Aorta (tissue), 5 donors: Measurements from ENCODE around the gene NBL1. TPM values are rescaled to one million over a fixed set of nuclear protein-coding genes. Genes with fewer than 3 reads are reported as not detected.

ENCODE experiments used
- ATAC-seq: fragments of 200-7000 bp; cut with Tn5 transposase; one replicate; pipeline ENCODE4 v1.9.1; 2022; ENCODE audit warnings: moderate library complexity; ENCODE audit not compliant: low FRiP score
- DNase-seq, 2 donors: peaks; one replicate each; pipeline ENCODE4 v3.0.0-alpha.2; 2020
- H3K27ac ChIP-seq, 2 donors: one replicate each; pipeline ENCODE4 v1.5.1; 2013; ENCODE audit warnings: low read length in 2 of 2, mild to moderate bottlenecking in 2 of 2, moderate library complexity in 2 of 2, control low read depth in 1 of 2, inconsistent platforms in 1 of 2, low read depth in 1 of 2
- H3K27me3 ChIP-seq, 2 donors: one replicate each; pipeline ENCODE4 v1.6.1; 2013; ENCODE audit warnings: control low read depth in 1 of 2, low read length in 1 of 2, mild to moderate bottlenecking in 1 of 2, moderate library complexity in 1 of 2; ENCODE audit not compliant: insufficient read depth in 2 of 2, control insufficient read depth in 1 of 2
- H3K36me3 ChIP-seq, 2 donors: one replicate each; pipeline ENCODE4 v1.6.1; 2013; ENCODE audit warnings: control low read depth in 1 of 2, low read length in 1 of 2, mild to moderate bottlenecking in 1 of 2; ENCODE audit not compliant: insufficient read depth in 2 of 2, control insufficient read depth in 1 of 2
- H3K4me1 ChIP-seq, 2 donors: one replicate each; pipeline ENCODE4 v1.6.1; 2013; ENCODE audit warnings: low read length in 2 of 2, control low read depth in 1 of 2, mild to moderate bottlenecking in 1 of 2, moderate library complexity in 1 of 2; ENCODE audit not compliant: insufficient read depth in 2 of 2, control insufficient read depth in 1 of 2
- H3K4me3 ChIP-seq, 2 donors: one replicate each; pipeline ENCODE4 v1.5.1; 2013; ENCODE audit warnings: low read length in 2 of 2, control low read depth in 1 of 2, mild to moderate bottlenecking in 1 of 2
- H3K9me3 ChIP-seq: one replicate; pipeline ENCODE4 v1.6.1; 2013; ENCODE audit warnings: mild to moderate bottlenecking, low read length; ENCODE audit not compliant: control insufficient read depth
- WGBS, 2 donors: extraction: QIAGEN DNeasy Blood & Tissue Kit; methylation state at CpG; one replicate each; pipeline ENCODE4 v1.1.7; 2013; 5-methylcytosine and 5-hydroxymethylcytosine counted together
- intact Hi-C, 2 donors: fragments of 100-400 bp; cut with DNase I; formaldehyde crosslinking; loops; one replicate each; pipeline versions ENCODE4 v1.14.2 to v1.15.0; 2022
- polyA plus RNA-seq, 2 donors: library from polyadenylated mRNA; stranded (reverse); fragments of 200-250 nt; gene quantifications; one replicate each; pipeline ENCODE4 v1.2.3, GENCODE V29; 2013
- total RNA-seq, 2 donors: library from RNA; stranded (reverse); fragmentation: NEBNext Ultra II Directional; extraction: Animal tissue kit (Norgen Biotek cat#: 25700); gene quantifications; one replicate each; pipeline ENCODE4 v1.2.1, GENCODE V29; 2021
- donor health status: healthy with polysubstance abuse.
- donor health status: Bipolar disorder and iron deficiency.
- donor health status: DM: no; HTN: no; CAD: no.
- donor health status: DM: no; HTN: no; CAD: no.
- donor health status: DM: yes; HTN: yes; CAD: no.

Gene NBL1
- total and polyA plus RNA-seq, 4 donors = 133 to 188 (median 150) TPM

- DNase-seq (peak in 1 of 2 donors; percentile 58), ATAC-seq (no peak)
- no peaks in the 10 kb centered on the region for H3K27me3 ChIP-seq
- WGBS, 2 donors = 38 to 49% methylated on average over 9 of the region's 9 CpGs
- H3K9me3 ChIP-seq = no peaks in the 10 kb centered on the region
- no peaks in the 10 kb centered on the region for H3K36me3 ChIP-seq
- H3K27ac ChIP-seq = peak overlapping the region in 1 of 2 donors; percentile 41
- no peak overlapping the region for H3K4me3 ChIP-seq
- no peaks in the 10 kb centered on the region for H3K4me1 ChIP-seq
- intact Hi-C loops = loop anchor here (5.0 kb wide), 2 partner anchors 49 to 159 kb away; partner anchors contain the start of gene CAPZB (in 1 of the 2)
These were observed 2.5 kb downstream of the NBL1 start for GRCh38 chr1:19646377-19647319.

GRCh38 chr1:19647643-19648042 lies 3.5 kb downstream of the NBL1 start:
- no peak for ATAC-seq
- DNase-seq = peak in 1 of 2 donors; percentile 74
- 25 to 42% methylated on average over 16 of the region's 16 CpGs for WGBS, 2 donors

GRCh38 chr1:19648239-19648638 lies 4.1 kb downstream of the NBL1 start:
- H3K4me1 ChIP-seq = no peaks in the 10 kb centered on the region
- ATAC-seq (no peak), DNase-seq (no peak)
- no peaks in the 10 kb centered on the region for H3K9me3 ChIP-seq
- H3K27me3 ChIP-seq = no peaks in the 10 kb centered on the region
- H3K4me3 ChIP-seq = no peak overlapping the region
- intact Hi-C loops = loop anchor here (5.0 kb wide), 2 partner anchors 51 to 161 kb away; partner anchors contain the start of gene CAPZB (in 1 of the 2)
- H3K36me3 ChIP-seq = no peaks in the 10 kb centered on the region
- WGBS, 2 donors = 49 to 51% methylated on average over 14 of the region's 14 CpGs
- peak overlapping the region in 1 of 2 donors; percentile 33 for H3K27ac ChIP-seq

More at GRCh38 chr1:19647643-19648042, 3.5 kb downstream of the NBL1 start:
- H3K9me3 ChIP-seq = no peaks in the 10 kb centered on the region
- no peak overlapping the region for H3K4me3 ChIP-seq
- H3K27ac ChIP-seq = peak overlapping the region in 1 of 2 donors; percentile 0
- no peaks in the 10 kb centered on the region for H3K4me1 ChIP-seq
- no peaks in the 10 kb centered on the region for H3K27me3 ChIP-seq
- no peaks in the 10 kb centered on the region for H3K36me3 ChIP-seq
- intact Hi-C loops = loop anchor here (5.0 kb wide), 2 partner anchors 50 to 160 kb away; partner anchors contain the start of gene CAPZB (in 1 of the 2)

GRCh38 chr1:19648689-19649088 lies 4.6 kb downstream of the NBL1 start:
- H3K27ac ChIP-seq = no peak overlapping the region
- H3K9me3 ChIP-seq = no peaks in the 10 kb centered on the region
- H3K4me1 ChIP-seq = no peaks in the 10 kb centered on the region
- H3K27me3 ChIP-seq = no peaks in the 10 kb centered on the region
- 30 to 41% methylated on average over 11 of the region's 11 CpGs for WGBS, 2 donors
- no peak for DNase-seq
- no peak for ATAC-seq
- intact Hi-C loops = loop anchor here (5.0 kb wide), 2 partner anchors 51 to 161 kb away; partner anchors contain the start of gene CAPZB (in 1 of the 2)
- H3K4me3 ChIP-seq = no peak overlapping the region
- no peaks in the 10 kb centered on the region for H3K36me3 ChIP-seq

- H3K9me3 ChIP-seq = no peaks in the 10 kb centered on the region
- WGBS, 2 donors = 9 to 10% methylated on average over 12 of the region's 12 CpGs
- peak overlapping the region in 1 of 2 donors; percentile 66 for H3K27ac ChIP-seq
- H3K4me3 ChIP-seq = no peak overlapping the region
- no peaks in the 10 kb centered on the region for H3K36me3 ChIP-seq
- H3K27me3 ChIP-seq = no peaks in the 10 kb centered on the region
- ATAC-seq = peak; percentile 24
- DNase-seq = no peak
- intact Hi-C loops = loop anchor here (2.0 to 10.0 kb wide), 5 partner anchors 258 to 396 kb away; partner anchors contain the start of genes EMC1 (in 1 of the 2) and MRTO4 (in 1 of the 2)
- H3K4me1 ChIP-seq = no peaks in the 10 kb centered on the region
These were observed 6.5 kb downstream of the NBL1 start for GRCh38 chr1:19650416-19651140.

- Histone ChIP-seq H3K4me3 (no peak overlapping the region), H3K27me3 (no peaks in the 10 kb centered on the region), H3K36me3 (no peaks in the 10 kb centered on the region), H3K27ac (peak overlapping the region in 1 of 2 donors; percentile 66), H3K9me3 (no peaks in the 10 kb centered on the region), H3K4me1 (no peaks in the 10 kb centered on the region)
- peak; percentile 82 for ATAC-seq
- peak; percentile 75 to 87 for DNase-seq
- intact Hi-C loops = loop anchor here (2.0 to 10.0 kb wide), 5 partner anchors 259 to 396 kb away; partner anchors contain the start of genes EMC1 (in 1 of the 2) and MRTO4 (in 1 of the 2)
- WGBS, 2 donors = 9 to 13% methylated on average over 11 of the region's 11 CpGs
These were observed 7.1 kb downstream of the NBL1 start for GRCh38 chr1:19651141-19651737.

GRCh38 chr1:19654386-19654785 lies 10.3 kb downstream of the NBL1 start:
- 69 to 72% methylated on average over 5 of the region's 5 CpGs for WGBS, 2 donors
- no peaks in the 10 kb centered on the region for H3K36me3 ChIP-seq
- H3K27ac ChIP-seq = no peak overlapping the region
- intact Hi-C loops = loop anchor here (5.0 to 10.0 kb wide), 4 partner anchors 262 to 400 kb away; partner anchors contain the start of genes EMC1 (in 1 of the 2) and MRTO4 (in 1 of the 2)
- H3K4me1 ChIP-seq = no peaks in the 10 kb centered on the region
- DNase-seq = no peak
- no peaks in the 10 kb centered on the region for H3K9me3 ChIP-seq
- no peak for ATAC-seq
- no peaks in the 10 kb centered on the region for H3K27me3 ChIP-seq
- no peak overlapping the region for H3K4me3 ChIP-seq
